ENCODE measurements around the gene PASK. TPM values are rescaled to one million over a fixed set of nuclear protein-coding genes. Genes with fewer than 3 reads are reported as not detected.

PASK gene
- total RNA-seq, 1 experiment from 2014 or later: 80.9 TPM

DNA sequence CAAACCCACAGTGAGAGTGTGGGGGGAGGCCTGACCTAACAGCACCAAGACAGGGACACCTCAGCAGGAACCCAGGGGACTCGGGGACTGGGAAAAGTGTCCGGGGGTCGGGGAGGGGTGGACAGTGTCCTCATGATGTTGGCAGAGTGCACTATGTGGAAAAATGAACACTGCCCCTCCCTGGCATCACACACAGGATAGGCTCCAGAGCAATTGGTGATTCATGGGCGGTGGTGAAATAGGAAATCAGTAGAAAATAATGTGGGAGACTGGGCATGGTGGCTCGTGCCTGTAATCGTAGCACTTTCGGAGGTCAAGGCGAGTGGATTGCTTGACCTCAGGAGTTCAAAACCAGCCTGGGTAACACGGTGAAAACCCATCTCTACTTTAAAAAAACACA is 35.6 kb upstream of the PASK start (continued):
- TF ChIP-seq, protein P1, sequence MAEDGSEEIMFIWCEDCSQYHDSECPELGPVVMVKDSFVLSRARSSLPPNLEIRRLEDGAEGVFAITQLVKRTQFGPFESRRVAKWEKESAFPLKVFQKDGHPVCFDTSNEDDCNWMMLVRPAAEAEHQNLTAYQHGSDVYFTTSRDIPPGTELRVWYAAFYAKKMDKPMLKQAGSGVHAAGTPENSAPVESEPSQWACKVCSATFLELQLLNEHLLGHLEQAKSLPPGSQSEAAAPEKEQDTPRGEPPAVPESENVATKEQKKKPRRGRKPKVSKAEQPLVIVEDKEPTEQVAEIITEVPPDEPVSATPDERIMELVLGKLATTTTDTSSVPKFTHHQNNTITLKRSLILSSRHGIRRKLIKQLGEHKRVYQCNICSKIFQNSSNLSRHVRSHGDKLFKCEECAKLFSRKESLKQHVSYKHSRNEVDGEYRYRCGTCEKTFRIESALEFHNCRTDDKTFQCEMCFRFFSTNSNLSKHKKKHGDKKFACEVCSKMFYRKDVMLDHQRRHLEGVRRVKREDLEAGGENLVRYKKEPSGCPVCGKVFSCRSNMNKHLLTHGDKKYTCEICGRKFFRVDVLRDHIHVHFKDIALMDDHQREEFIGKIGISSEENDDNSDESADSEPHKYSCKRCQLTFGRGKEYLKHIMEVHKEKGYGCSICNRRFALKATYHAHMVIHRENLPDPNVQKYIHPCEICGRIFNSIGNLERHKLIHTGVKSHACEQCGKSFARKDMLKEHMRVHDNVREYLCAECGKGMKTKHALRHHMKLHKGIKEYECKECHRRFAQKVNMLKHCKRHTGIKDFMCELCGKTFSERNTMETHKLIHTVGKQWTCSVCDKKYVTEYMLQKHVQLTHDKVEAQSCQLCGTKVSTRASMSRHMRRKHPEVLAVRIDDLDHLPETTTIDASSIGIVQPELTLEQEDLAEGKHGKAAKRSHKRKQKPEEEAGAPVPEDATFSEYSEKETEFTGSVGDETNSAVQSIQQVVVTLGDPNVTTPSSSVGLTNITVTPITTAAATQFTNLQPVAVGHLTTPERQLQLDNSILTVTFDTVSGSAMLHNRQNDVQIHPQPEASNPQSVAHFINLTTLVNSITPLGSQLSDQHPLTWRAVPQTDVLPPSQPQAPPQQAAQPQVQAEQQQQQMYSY (CRISPR knock-in tag; IDR thresholded peaks at IDR 0.05): no peak
- TF ChIP-seq PRRX2 (CRISPR knock-in tag; IDR thresholded peaks at IDR 0.05) (no peak), FOXK1 (CRISPR knock-in tag; IDR thresholded peaks at IDR 0.05) (no peak)

DNA sequence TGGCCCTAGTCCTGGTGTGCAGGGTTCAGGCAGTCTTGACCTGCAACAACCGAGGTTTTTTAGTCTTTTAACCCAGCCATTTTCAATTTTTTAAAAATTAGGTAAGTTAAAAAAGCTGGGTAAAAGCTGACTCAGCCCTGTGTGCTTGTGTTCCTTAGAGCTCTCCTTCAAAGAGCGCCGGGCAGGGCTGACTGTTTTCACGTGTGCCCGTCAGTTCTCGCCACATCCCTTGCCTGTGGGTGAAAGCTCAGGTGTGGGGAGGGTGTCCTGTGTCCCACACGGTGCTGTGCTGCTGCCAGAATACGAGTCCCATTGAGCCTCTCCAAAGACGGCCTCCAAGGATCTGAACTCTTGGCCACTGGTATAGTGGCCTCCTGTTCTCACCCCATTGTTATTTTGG is 33.9 kb upstream of the PASK start:
- DNase-seq (ENCODE audit: low spot score) (no peak), ATAC-seq (no peak)
- H3K4me3 Mint-ChIP-seq: no peak overlapping the region
- TF ChIP-seq SP1 (CRISPR knock-in tag; conservative IDR thresholded peaks at IDR 0.05) (no peak), FOXK1 (CRISPR knock-in tag; IDR thresholded peaks at IDR 0.05) (no peak)
- TF ChIP-seq, protein P2, sequence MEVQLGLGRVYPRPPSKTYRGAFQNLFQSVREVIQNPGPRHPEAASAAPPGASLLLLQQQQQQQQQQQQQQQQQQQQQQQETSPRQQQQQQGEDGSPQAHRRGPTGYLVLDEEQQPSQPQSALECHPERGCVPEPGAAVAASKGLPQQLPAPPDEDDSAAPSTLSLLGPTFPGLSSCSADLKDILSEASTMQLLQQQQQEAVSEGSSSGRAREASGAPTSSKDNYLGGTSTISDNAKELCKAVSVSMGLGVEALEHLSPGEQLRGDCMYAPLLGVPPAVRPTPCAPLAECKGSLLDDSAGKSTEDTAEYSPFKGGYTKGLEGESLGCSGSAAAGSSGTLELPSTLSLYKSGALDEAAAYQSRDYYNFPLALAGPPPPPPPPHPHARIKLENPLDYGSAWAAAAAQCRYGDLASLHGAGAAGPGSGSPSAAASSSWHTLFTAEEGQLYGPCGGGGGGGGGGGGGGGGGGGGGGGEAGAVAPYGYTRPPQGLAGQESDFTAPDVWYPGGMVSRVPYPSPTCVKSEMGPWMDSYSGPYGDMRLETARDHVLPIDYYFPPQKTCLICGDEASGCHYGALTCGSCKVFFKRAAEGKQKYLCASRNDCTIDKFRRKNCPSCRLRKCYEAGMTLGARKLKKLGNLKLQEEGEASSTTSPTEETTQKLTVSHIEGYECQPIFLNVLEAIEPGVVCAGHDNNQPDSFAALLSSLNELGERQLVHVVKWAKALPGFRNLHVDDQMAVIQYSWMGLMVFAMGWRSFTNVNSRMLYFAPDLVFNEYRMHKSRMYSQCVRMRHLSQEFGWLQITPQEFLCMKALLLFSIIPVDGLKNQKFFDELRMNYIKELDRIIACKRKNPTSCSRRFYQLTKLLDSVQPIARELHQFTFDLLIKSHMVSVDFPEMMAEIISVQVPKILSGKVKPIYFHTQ (CRISPR knock-in tag; IDR thresholded peaks at IDR 0.05): no peak
- H3K27me3 Mint-ChIP-seq (ENCODE audit: low read depth): no peaks in the 10 kb centered on the region
- H3K4me1 Mint-ChIP-seq: peaks cover 12% of the 10 kb centered on the region
- no peak overlapping the region for H3K27ac Mint-ChIP-seq
- no peaks in the 10 kb centered on the region for H3K36me3 Mint-ChIP-seq
- CTCF ChIA-PET: no interaction called here
- POLR2A ChIA-PET: no interaction called here
- H3K9me3 Mint-ChIP-seq: no peaks in the 10 kb centered on the region

DNA sequence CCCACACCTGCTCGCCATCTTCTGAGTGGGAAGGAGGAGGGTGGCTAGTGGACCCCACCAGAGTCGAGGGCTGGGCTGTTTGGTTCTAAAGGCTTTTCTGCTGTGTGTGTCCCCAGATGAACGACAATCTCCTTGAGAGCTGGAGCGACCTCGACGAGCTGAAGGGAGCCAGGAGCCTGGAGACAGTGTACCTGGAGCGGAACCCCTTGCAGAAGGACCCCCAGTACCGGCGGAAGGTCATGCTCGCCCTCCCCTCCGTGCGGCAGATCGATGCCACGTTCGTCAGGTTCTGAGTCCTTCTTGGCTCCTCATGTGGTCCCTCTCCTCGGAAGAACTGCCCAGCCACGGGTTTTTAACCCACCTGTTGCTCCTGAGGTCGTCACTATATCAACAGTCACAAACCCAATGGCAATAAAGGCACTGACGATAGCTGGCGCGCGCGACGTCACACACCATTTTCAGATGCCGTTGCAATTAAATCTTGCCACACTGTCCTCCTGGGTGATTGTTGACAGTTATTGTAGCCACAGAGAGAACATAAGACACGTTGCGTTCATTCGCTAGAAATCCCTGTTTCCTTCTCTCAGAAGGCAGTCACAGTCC is 33.4 kb upstream of the PASK start:
- H3K36me3 Mint-ChIP-seq: no peaks in the 10 kb centered on the region
- TF ChIP-seq, protein P3, sequence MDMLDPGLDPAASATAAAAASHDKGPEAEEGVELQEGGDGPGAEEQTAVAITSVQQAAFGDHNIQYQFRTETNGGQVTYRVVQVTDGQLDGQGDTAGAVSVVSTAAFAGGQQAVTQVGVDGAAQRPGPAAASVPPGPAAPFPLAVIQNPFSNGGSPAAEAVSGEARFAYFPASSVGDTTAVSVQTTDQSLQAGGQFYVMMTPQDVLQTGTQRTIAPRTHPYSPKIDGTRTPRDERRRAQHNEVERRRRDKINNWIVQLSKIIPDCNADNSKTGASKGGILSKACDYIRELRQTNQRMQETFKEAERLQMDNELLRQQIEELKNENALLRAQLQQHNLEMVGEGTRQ (CRISPR knock-in tag; IDR thresholded peaks at IDR 0.05): no peak
- TF ChIP-seq ESRRA (CRISPR knock-in tag; IDR thresholded peaks at IDR 0.05; ENCODE audit: borderline replicate concordance) (no peak), OVOL2 (CRISPR knock-in tag; IDR thresholded peaks at IDR 0.05; ENCODE audit: borderline replicate concordance) (no peak), GTF2I (CRISPR knock-in tag; conservative IDR thresholded peaks at IDR 0.05) (no peak), NR3C1 (CRISPR knock-in tag; conservative IDR thresholded peaks at IDR 0.05; ENCODE audit: low read depth) (no peak), NFE2L1 (CRISPR knock-in tag; IDR thresholded peaks at IDR 0.05) (no peak), JAZF1 (CRISPR knock-in tag; IDR thresholded peaks at IDR 0.05) (no peak), IRF2 (CRISPR knock-in tag; IDR thresholded peaks at IDR 0.05; ENCODE audit: borderline replicate concordance, low read depth) (no peak), ZNF671 (CRISPR knock-in tag; IDR thresholded peaks at IDR 0.05) (no peak), SMAD4 (CRISPR knock-in tag; IDR thresholded peaks at IDR 0.05) (no peak), CBFB (CRISPR knock-in tag; IDR thresholded peaks at IDR 0.05; ENCODE audit: low read depth) (no peak), EMX1 (CRISPR knock-in tag; IDR thresholded peaks at IDR 0.05) (no peak), ATF1 (CRISPR knock-in tag; IDR thresholded peaks at IDR 0.05) (no peak), ELF4 (CRISPR knock-in tag; IDR thresholded peaks at IDR 0.05; ENCODE audit: low read depth) (no peak), TCF7 (CRISPR knock-in tag; IDR thresholded peaks at IDR 0.05; ENCODE audit: low read depth) (no peak)
- TF ChIP-seq, protein P4, sequence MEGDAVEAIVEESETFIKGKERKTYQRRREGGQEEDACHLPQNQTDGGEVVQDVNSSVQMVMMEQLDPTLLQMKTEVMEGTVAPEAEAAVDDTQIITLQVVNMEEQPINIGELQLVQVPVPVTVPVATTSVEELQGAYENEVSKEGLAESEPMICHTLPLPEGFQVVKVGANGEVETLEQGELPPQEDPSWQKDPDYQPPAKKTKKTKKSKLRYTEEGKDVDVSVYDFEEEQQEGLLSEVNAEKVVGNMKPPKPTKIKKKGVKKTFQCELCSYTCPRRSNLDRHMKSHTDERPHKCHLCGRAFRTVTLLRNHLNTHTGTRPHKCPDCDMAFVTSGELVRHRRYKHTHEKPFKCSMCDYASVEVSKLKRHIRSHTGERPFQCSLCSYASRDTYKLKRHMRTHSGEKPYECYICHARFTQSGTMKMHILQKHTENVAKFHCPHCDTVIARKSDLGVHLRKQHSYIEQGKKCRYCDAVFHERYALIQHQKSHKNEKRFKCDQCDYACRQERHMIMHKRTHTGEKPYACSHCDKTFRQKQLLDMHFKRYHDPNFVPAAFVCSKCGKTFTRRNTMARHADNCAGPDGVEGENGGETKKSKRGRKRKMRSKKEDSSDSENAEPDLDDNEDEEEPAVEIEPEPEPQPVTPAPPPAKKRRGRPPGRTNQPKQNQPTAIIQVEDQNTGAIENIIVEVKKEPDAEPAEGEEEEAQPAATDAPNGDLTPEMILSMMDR (IDR thresholded peaks at IDR 0.05): no peak
- TF ChIP-seq, protein P5, sequence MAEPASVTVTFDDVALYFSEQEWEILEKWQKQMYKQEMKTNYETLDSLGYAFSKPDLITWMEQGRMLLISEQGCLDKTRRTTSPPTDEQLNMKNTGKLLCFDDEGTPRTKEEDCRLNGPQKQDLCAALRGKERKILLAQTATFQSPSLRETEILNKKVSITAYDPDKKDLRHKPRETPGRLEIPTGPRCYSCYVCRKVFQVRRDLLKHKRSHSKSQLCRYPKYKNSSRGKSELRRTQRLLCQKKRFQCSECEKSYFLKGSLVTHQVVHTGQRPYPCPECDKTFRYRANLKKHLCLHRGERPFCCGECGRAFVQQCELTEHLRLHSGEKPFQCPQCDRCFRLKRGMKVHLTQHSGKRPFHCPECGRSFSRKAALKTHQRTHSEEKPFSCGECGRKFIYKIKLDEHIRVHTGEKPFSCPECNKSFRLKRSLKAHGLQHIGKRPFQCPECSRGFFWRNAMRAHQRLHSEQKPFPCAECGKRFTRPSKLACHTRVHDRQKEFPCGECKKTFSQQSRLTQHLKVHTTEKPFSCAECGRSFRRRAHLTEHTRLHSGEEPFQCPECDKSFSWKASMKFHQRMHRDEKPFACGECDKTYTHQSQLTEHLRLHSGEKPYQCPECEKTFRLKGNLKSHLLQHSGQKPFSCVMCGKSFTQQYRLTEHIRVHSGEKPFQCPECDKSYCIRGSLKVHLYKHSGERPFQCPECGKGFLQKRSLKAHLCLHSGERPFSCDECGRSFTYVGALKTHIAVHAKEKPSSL (CRISPR knock-in tag; conservative IDR thresholded peaks at IDR 0.05): no peak
- peaks cover 9% of the 10 kb centered on the region for H3K4me1 Mint-ChIP-seq
- ATAC-seq (no peak), DNase-seq (ENCODE audit: low spot score) (no peak)
- ChIA-PET POLR2A (no interaction called here), CTCF (no interaction called here)
- H3K27ac Mint-ChIP-seq: no peak overlapping the region
- no peaks in the 10 kb centered on the region for H3K9me3 Mint-ChIP-seq
- H3K4me3 Mint-ChIP-seq: no peak overlapping the region
- no peaks in the 10 kb centered on the region for H3K27me3 Mint-ChIP-seq (ENCODE audit: low read depth)
